ENCODE data around the gene AFF1.
"Not testable (repeated sequence)": the region's sequence is repeated elsewhere in the genome, so short reads cannot be mapped to it uniquely, and the experiment has no call there.

AFF1 gene

GRCh38 chr4:86973668-86974067 is 38.9 kb downstream of the AFF1 start:
- no peak overlapping the region for H3K4me3 ChIP-seq (ENCODE audit: low read length)
- no peak for TF ChIP-seq ZNF274 (IDR thresholded peaks at IDR 0.05; ENCODE audit: low read depth, low read length)

GRCh38 chr4:86974551-86974994 is 39.8 kb downstream of the AFF1 start:
- no peak overlapping the region for H3K4me3 ChIP-seq (ENCODE audit: low read length)
- TF ChIP-seq ZNF274 (IDR thresholded peaks at IDR 0.05; ENCODE audit: low read depth, low read length), result no peak

GRCh38 chr4:86975927-86976326 is 41.1 kb downstream of the AFF1 start:
- H3K4me3 ChIP-seq (ENCODE audit: low read length), result no peak overlapping the region
- no peak for TF ChIP-seq ZNF274 (IDR thresholded peaks at IDR 0.05; ENCODE audit: low read depth, low read length)

GRCh38 chr4:86976801-86977485 is 42.1 kb downstream of the AFF1 start:
- no peak overlapping the region for H3K4me3 ChIP-seq (ENCODE audit: low read length)
- TF ChIP-seq ZNF274 (IDR thresholded peaks at IDR 0.05; ENCODE audit: low read depth, low read length), result no peak

- H3K4me3 ChIP-seq (ENCODE audit: low read length), result no peak overlapping the region
- no peak for TF ChIP-seq ZNF274 (IDR thresholded peaks at IDR 0.05; ENCODE audit: low read depth, low read length)
These were observed 42.9 kb downstream of the AFF1 start for GRCh38 chr4:86977621-86978184.

- H3K4me3 ChIP-seq (ENCODE audit: low read length), result no peak overlapping the region
- no peak for TF ChIP-seq ZNF274 (IDR thresholded peaks at IDR 0.05; ENCODE audit: low read depth, low read length)
These were observed 43.9 kb downstream of the AFF1 start for GRCh38 chr4:86978709-86979108.

GRCh38 chr4:86980230-86980629 is 45.4 kb downstream of the AFF1 start:
- no peak for TF ChIP-seq ZNF274 (IDR thresholded peaks at IDR 0.05; ENCODE audit: low read depth, low read length)

GRCh38 chr4:86981789-86982188 is 47.0 kb downstream of the AFF1 start:
- TF ChIP-seq ZNF274 (IDR thresholded peaks at IDR 0.05; ENCODE audit: low read depth, low read length), result no peak
- H3K4me3 ChIP-seq (ENCODE audit: low read length), result no peak overlapping the region

More at GRCh38 chr4:86980230-86980629, 45.4 kb downstream of the AFF1 start:
- H3K4me3 ChIP-seq (ENCODE audit: low read length), result no peak overlapping the region

- not testable (repeated sequence) for H3K4me3 ChIP-seq (ENCODE audit: low read length)
These were observed 51.0 kb downstream of the AFF1 start for GRCh38 chr4:86985852-86986251.

GRCh38 chr4:86989658-86990057 is 54.8 kb downstream of the AFF1 start:
- not testable (repeated sequence) for H3K4me3 ChIP-seq (ENCODE audit: low read length)

- TF ChIP-seq ZNF274 (IDR thresholded peaks at IDR 0.05; ENCODE audit: low read depth, low read length), result no peak
- H3K4me3 ChIP-seq (ENCODE audit: low read length), result no peak overlapping the region
These were observed 55.7 kb downstream of the AFF1 start for GRCh38 chr4:86990510-86990909.

- no peak overlapping the region for H3K4me3 ChIP-seq (ENCODE audit: low read length)
- TF ChIP-seq ZNF274 (IDR thresholded peaks at IDR 0.05; ENCODE audit: low read depth, low read length), result no peak
These were observed 57.2 kb downstream of the AFF1 start for GRCh38 chr4:86991994-86992393.

GRCh38 chr4:86993909-86994681 is 59.3 kb downstream of the AFF1 start:
- no peak overlapping the region for H3K4me3 ChIP-seq (ENCODE audit: low read length)
- no peak for TF ChIP-seq ZNF274 (IDR thresholded peaks at IDR 0.05; ENCODE audit: low read depth, low read length)

GRCh38 chr4:86994686-86995085 is 59.9 kb downstream of the AFF1 start:
- TF ChIP-seq ZNF274 (IDR thresholded peaks at IDR 0.05; ENCODE audit: low read depth, low read length), result no peak

GRCh38 chr4:86996510-86996909 is 61.7 kb downstream of the AFF1 start:
- not testable (repeated sequence) for H3K4me3 ChIP-seq (ENCODE audit: low read length)

More at GRCh38 chr4:86994686-86995085, 59.9 kb downstream of the AFF1 start:
- no peak overlapping the region for H3K4me3 ChIP-seq (ENCODE audit: low read length)
